GM21825 (cell line): ENCODE data around the gene CHN2.
"Not testable (repeated sequence)": the region's sequence is repeated elsewhere in the genome, so short reads cannot be mapped to it uniquely, and the experiment has no call there.

Experiments
- ATAC-seq: cut with Tn5 transposase; IDR thresholded peaks from one replicate; pipeline ENCODE4 v1.9.1; 2021; ENCODE audit warnings: mild to moderate bottlenecking, moderate library complexity; ENCODE audit not compliant: unreplicated experiment

Gene CHN2

DNA sequence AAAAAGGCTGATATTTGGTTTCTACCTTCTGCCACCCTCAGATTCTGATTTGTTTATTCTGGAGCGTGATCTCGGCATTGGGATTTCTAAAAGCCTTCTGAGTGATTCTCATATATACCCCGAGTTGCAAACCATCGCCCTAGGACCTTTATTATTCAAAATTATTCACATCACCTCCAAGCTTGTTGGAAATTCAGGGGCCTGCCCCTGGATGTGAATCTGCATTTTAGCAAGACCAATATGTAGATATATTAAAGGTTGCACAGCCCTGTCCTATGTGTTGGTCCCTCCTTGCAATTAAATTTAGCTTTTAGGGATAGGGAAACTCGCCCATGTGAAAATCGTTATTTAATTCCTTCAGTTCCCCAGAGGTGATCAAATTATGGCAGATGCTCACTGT is 9.0 kb upstream of the CHN2 start:
- ATAC-seq = no peak

DNA sequence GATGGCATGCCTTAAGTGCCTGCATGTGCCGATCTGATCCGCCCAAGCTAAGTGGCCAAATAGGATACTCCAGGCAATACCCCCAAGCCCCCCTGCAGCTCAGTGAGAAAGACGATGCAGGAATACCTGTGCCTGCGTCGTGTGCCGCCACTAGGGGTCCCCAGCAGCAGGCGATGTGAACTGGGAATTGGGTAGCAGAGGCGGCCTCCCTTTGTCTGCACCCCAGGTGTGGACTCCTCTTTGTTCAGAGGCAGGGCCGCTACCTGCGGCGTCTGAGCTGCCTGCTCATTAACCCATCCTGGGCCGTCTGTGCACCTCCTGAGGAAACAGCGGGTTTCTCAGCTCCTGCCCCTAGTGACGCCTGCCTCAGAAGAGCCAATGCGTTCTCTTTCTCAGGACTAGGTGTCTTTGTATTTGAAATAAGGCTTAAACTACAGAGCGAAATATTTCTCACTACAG is 4.8 kb upstream of the CHN2 start:
- ATAC-seq = no peak

DNA sequence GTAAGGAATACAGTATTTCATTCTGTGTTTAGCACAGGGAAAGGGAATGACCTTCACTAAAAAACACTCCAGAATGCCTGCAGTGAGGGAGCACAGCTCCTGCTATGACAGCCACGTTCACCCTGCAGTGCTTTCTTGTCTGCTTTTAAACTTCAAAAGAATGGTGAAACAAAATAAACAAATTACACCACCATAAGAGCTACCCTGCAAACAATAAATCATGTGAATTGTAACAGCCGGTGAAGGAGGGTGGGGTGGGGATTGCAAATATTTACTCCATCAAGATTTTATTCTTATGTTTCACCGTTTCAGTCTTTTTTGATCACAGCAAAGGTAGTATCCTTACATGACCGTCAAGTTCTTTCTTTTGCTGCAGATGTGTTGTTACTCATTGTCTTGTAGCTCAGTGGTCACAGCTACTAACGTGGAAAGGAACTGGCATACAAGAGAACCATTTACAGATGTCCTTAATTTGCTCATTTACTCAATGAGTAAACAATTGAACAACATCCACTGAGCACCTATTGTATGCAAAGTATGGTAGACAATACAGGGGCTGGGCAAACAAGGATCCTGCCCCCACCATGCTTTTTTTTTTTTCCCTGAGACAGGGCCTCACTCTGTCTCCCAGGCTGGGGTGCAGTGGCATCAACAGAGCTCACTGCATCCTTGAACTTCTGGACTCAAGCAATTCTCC is 4.1 kb upstream of the CHN2 start:
- no peak for ATAC-seq

GRCh38 chr7:29192323-29192722 is 2.3 kb upstream of the CHN2 start:
- no peak for ATAC-seq

- ATAC-seq = no peak
Measured at GRCh38 chr7:29192811-29193210, 1.8 kb upstream of the CHN2 start.

GRCh38 chr7:29193316-29194205 is 1.0 kb upstream of the CHN2 start:
- no peak for ATAC-seq

DNA sequence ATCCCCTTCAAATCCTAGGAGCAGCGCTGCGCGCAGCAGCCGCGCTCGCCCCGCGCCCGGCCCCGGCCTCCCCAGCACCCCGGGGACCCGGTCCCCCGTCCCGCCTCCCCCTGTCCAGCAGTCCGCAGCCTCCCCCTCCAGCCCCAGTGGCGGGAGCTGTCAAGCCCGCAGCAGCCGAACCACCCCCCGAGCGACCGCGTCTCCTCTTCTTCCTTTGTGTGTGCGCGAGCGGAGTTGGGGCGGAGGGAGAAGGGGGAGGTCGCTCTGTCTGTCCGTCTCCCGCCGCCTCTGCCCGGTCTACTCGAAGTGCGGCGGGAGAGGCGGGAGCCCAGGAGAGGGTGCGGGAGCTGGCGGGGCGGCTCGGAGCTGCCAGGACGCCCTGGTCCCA is 375 bp upstream of the CHN2 start:
- ATAC-seq = no peak

- ATAC-seq = no peak
Measured at GRCh38 chr7:29196191-29196590, 1.6 kb downstream of the CHN2 start.

DNA sequence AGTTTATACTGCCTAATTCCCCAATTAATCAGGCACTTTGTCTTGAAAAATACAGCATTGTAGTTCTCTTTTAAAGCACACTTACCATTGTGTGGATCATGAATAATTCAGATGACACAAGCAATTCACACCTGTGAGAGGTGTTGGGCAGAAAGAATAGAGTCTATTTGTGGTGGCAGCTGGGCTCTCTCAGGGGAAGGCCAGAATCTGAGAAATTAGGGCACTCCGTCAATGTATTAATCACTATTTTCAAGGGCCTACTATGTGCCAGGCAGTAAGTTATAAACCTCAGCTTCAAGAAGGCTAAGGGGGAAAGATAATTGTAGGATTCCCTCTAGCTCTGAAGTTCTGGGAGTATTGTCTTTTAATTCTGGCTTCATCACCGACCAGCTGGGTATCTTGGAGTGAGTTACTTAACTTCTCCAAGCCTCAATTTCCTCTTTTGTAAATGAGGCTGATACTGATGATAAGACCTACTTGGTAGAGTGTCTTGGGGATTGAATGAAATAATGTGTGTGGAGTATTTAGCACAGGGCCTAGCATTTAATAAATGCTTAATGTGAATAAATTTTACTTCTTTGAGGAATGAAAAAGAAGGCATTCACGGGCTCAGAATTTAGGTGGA is 2.5 kb downstream of the CHN2 start:
- ATAC-seq = no peak

- no peak for ATAC-seq
Measured at GRCh38 chr7:29197916-29198315, 3.3 kb downstream of the CHN2 start.

GRCh38 chr7:29199776-29200175 is 5.2 kb downstream of the CHN2 start:
- ATAC-seq = no peak

- ATAC-seq = no peak
Measured at GRCh38 chr7:29202651-29203069, 8.1 kb downstream of the CHN2 start.

- ATAC-seq = no peak
Measured at GRCh38 chr7:29204491-29205272, 10.1 kb downstream of the CHN2 start.

GRCh38 chr7:29207162-29207801 is 12.7 kb downstream of the CHN2 start:
- no peak for ATAC-seq

DNA sequence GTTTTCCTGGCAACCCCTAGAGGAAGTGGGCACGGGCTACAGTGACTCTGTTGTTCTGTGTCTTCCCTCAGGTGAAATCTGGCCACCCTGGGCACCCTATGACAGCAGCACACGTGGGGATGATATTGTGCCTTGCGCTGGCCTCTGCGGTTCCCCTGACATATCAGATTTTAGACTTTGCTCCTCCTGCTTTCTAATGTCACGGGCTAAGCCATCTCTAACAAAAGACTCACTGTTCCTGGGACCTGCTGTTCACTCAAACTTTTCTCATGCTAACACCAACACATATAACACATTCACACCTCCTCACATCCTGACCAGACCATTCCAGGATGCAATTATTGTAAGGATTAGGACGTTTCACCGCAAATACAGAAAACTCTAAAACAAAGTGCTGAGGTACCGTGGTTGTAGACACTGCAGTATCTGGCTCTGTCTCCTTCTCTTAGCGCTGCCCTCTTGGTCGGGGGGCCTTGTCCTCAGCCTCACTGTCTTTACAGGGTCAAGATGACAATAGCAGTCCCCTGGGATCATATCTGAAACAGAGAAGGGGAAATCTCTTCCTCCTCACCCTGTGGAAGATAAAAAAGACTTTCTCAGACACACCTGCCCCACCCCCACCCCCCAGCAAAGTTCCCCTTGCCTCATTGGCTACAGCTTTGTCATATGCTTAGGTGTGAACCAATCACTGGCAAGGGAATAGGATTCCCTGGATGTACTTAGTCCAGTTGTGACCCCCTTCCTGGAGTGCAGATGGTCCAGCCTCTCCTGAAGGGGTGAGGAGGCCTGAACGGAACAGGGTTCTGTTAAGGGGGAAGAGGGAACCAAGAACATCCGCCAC is 14.1 kb downstream of the CHN2 start:
- ATAC-seq = no peak

DNA sequence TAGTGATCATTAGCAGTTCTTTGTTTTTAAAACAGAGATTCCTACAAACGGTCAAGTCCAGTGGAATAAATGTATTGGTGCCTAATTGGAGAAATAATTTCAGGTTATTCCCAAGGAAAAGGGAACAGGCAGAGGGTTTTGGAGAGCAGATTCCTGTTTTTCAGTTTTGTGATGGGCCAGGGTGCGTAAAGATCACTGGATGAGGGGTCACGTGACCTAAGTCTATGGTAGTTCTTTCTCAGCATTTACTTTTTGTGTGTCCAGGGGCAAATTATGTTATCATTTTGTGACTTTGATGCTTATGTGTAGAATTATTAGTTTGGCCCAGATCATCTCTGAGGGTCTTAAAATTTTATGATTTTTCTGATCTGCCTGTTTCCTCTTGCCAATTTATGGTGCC is 15.2 kb downstream of the CHN2 start:
- ATAC-seq = no peak

DNA sequence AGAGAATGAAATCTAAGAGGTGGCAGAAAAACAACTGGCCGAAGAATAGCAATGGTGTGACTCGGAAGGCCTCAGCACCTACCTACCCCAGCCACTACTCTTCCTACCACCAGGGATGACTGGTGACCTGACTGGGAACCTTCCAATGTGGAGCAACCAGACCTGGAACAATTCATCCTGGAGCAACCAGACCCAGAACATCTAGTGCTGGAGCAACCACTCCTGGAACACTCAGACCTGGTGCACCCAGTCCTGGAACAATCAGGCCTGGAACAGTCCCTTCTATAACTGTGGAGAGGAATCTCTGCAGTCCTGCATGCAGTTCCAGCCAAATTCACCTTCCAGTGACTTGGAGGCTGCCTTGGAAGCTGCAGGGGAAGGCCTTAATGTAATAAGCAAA is 18.2 kb downstream of the CHN2 start:
- not testable (repeated sequence) for ATAC-seq

DNA sequence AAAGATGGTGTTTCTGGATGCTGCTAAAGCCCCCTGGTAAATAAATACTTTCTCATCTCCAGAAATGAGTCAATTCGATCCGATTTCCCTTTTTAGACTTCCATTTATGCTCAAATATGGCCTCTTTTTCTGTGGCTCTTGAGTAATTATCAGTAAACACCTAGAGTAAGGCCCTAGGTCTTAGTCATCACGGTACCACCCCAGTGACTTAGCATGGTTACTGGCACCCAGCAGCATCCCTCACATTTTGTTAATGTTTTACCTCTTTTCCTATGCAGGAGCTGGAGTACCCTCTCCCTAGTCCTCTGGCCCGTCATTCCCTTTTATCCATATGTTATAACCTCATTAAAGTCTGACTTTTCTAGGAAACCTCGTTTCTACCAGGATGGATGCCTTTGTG is 19.5 kb downstream of the CHN2 start:
- no peak for ATAC-seq

DNA sequence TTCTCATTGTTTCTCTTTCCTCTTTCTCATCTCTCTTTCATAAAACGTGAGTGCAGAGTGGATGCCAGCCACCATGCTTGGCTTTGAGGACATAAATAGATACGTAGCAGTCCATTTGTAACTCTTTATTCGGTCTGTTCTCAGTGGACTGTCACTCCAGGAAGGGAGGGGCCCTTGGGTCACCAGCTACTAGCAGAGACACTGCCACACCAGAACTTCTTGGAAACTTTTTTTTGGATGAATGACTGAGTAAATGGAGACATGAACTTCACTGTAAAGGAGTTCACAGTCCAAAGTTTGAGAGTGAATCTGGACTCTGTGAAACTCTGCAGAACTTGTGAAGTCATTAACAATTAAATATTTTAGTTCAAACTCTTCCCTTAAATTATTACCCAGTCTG is 20.2 kb downstream of the CHN2 start:
- no peak for ATAC-seq

DNA sequence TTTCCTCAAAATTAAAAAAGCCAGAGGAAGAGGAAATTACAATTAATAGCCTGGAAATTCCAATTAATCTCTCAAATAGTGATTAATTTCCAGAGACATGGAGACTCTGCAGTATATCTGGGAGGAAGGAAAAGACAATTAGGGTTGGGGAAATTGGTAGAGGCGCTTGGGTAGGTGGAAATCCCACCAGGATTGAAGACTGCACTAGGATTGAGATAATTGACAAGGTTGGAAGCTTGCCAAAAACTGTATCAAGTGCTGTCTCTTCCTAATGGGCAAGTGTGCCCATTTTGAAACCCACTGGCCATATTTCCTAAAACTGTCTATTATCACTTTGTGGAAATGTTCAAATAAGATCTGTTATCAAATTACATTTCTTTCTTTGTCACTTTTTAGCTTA is 21.6 kb downstream of the CHN2 start:
- ATAC-seq = no peak
